ENCODE data around the gene CHRNA9. TPM values are rescaled to one million over a fixed set of nuclear protein-coding genes. Genes with fewer than 3 reads are reported as not detected.

CHRNA9 gene
- total RNA-seq, 1 donor from 2014 or later, result 10.1 TPM

DNA sequence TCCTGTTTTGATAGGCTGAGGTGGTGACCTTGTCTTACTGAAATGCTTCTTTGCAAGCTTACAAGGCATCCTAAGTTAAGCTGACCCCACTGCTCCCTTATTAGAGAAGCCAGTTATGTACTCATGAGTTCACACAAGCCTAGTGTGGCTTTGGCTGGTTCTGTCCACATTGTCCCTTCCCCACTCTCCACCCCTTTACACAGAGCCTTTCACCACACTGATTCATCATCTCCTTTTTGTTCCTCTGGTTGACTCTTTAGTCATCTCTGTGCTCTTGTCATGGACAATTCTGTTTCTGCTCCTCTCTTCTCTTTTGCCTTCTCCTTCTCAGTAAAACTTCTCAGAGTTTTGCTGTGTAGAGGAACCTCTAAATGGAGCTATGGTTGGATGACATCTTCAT, 4.9 kb downstream of the CHRNA9 start:
- no peak for DNase-seq (ENCODE audit: low spot score)

DNA sequence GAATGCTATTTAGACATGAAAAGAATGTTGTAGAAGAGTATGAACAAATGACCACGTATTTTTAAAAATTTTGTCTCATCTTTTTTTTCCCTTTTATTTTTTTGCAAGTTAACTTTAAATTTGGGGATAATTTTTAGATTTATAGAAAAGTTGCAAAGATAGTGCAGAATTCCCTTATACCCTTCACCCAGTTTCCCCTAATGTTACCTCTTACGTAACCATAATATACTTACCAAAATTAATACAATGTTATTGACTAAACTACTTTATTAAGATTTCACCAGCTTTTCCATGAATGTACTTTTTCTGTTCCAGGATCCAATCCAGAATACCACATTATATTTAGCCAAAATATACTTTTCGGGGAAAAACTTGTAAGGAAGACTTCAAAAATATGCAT, 12.3 kb downstream of the CHRNA9 start:
- DNase-seq (ENCODE audit: low spot score), result no peak

DNA sequence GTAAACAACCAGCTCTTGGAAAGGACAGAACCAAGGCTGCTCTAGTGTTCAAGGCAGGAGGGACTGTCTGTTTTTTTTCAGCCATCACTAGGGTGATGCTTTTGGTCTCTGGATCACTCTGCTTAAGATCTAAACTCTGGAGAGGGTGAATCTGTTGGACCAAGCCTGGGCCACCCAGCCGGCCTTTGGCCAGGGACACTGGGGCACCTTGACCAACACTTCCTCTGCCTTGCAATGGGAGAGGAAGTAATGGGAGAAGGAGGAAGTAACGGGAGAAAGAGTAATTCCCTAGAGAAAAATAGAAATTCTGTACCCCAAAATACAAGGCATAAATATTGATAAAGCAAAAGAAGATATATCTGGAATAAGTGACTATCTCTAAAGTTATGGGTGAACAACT, 12.9 kb downstream of the CHRNA9 start:
- DNase-seq (ENCODE audit: low spot score), result no peak

DNA sequence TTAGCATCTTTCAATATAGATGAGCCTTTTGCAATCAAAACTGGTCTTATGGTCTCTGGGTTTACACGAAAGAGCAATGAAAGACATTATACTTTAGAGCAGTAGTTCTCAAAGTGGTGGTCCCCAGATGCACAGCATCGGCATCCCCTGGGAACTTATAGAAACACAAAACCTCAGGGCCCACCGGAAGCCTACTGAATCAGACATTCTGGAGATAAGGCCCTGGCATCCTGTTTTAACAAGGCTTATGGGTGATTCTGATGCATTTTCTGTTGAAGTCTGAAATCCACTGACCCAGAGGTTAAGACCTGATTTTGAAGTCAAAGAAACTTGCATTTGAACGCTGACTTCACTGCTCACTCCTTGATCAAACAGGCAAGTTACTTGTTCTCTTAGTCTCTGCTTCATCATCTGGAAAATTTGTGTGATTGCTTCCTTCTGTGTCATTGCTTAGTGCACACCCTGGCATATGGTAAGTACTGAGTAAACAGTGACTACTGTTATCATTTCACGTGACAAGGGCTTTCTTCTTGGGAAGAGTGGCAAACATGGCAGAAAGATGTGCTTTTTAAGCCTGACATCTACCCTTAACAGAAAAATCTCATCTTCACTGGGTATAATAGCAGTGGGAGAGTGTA, 14.5 kb downstream of the CHRNA9 start:
- DNase-seq (ENCODE audit: low spot score), result peak; percentile 22

DNA sequence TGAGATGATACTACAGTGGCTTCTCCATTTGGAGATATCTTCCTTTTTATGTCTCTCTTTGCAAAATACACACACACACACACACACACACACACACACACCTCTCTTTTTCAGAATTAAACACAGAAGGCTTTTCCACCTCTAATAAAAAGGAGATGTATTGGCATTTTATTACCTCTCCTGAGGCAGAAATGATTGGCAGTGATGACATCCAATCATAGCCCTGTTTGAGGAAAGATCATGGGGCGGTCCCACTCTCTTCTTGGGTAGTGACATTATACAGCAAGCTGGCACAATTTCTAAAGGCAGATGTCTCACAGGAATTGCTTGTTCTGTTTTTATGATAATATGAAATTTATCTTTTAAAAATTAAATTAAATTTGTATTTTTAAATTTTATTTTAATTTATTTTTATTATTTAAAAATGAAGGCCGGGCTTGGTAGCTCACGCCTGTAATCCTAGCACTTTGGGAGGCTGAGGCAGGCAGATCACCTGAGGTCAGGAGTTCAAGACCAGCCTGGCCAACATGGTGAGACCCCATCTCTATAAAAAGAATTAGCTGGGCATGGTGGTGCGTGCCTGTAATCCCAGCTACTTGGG, 15.6 kb downstream of the CHRNA9 start:
- DNase-seq (ENCODE audit: low spot score), result no peak

DNA sequence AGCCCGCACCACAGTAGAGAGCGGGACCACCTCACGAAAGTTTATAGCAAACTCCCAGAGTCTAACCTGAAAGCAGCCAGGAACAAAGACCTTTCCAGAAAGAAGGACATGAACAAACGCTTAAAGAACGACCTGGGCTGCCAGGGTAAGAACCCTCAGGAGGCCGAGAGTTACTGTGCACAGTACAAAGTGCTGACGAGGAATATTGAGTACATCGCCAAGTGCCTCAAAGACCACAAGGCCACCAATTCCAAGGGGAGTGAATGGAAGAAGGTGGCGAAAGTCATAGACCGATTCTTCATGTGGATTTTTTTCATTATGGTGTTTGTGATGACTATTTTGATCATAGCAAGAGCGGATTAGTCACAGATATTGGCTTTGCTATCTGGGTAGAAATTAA, 19.0 kb downstream of the CHRNA9 start:
- no peak for DNase-seq (ENCODE audit: low spot score)

DNA sequence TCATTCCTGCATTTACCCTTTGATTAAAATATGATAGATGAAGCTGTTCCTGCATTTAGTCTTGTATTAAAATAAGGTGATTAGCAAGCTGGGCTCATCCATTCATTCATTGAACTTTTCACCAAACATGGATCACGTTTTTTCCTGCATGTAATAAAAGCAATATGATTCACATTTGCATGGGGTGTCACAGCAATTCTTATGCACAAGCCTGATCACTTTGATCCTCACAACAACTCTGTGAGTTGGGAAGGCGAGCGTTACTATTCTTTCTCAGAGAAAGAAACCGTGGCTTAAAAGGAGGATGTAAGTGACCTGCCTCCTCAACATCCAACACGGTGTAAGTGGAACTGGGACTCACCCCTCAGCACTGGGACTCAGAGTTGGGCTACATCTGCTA, 20.0 kb downstream of the CHRNA9 start:
- DNase-seq (ENCODE audit: low spot score), result no peak

DNA sequence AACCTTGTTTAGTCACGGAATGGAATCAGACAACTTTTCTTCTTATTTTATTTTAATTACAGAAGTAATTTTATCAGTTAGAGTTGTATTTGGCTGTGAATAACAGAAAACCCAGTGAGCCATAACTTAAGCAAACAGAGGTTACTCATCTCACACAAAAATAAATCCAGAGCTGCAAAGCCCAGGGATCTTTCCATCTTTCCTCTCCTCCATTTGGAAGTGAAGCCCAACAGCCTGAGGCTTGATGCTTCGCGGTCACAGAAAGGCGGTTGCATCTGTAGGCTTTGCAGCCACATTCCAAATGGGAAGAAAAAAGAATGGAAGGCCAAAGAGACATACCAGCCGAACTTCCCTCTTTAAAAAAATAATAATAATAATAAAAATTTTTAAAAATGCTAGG, 22.6 kb downstream of the CHRNA9 start:
- DNase-seq (ENCODE audit: low spot score), result no peak

DNA sequence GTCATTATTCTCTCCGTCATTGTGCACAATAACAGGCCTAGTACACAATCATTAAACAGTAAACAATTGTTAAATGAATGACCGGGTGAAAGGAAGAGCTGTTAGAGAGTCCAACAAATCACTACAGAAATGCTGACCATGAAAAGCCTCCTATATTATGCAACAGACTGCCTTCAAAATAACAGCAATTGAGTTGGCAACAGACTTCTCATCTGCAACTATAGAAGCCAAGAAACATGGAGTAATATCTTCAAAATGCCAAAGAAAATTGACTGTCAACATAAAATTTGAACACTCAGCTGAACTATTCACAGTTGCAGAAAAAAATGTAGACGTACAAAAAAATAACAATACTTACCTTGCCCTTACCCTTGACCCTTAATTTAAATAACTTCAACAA, 26.2 kb downstream of the CHRNA9 start:
- DNase-seq (ENCODE audit: low spot score), result no peak

DNA sequence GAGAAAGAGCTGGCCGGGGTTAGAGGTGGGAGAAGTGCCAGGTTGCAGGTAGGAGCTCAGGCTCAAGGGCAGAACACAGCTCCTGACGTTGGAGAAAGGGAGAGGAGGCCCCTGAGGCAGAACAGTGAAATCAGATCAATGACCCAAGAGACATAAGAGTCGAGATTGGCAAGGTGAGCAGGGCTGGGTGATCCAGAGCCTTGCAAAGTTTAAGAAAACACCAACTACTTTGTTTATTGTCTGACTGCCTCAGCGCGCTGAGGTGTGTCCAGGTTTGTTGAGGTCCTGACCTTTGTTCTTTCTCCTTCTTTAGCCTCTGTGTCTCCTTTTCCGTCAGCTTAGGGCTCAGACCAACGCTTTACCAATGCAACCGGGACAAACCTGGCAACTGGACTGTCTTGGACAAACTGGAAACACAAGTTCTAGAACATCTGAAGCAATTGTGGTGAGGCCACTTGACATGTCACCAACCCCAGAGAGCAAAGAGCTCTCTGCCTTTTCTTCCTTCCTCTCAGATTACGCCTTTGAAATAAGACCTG, 28.3 kb downstream of the CHRNA9 start:
- no peak for DNase-seq (ENCODE audit: low spot score)

DNA sequence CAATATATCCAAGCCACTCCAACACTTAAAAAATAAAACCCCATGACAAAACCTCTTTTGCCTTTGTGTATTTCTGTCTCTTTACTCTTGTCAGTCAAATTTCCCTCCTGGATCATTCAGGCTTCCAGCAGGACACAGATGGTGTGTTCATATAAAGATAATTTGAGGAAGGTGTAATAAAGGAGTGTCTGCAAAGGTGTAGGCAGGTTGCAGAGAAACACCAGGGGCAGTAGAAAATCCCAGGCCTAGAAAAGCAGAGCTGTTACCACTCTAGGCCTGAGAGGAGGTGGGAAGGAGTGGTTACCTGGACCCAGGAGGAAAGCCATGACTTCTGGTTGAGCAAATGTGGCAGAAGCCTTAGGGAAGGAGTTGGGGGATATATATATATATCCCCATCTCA, 28.8 kb downstream of the CHRNA9 start:
- no peak for DNase-seq (ENCODE audit: low spot score)

DNA sequence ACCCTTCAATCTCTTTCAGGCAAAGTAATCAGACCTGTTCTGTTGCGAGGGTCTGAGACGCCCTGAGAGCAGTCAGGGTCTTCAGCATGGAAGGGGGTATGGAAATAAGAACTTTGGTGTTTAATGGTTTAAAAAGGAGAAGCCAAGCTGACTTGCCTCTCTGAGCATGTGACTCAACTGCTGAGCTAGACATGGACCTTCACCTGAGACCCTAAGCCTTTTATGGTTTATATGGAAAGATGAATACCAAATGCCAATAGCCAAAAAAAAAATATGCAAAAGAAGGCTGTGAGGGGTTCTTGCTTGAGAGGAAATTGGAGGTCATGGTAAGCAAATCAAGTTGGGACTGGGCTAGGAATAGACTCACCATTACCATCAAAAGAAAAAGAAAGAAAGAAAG, 30.6 kb downstream of the CHRNA9 start:
- no peak for DNase-seq (ENCODE audit: low spot score)

DNA sequence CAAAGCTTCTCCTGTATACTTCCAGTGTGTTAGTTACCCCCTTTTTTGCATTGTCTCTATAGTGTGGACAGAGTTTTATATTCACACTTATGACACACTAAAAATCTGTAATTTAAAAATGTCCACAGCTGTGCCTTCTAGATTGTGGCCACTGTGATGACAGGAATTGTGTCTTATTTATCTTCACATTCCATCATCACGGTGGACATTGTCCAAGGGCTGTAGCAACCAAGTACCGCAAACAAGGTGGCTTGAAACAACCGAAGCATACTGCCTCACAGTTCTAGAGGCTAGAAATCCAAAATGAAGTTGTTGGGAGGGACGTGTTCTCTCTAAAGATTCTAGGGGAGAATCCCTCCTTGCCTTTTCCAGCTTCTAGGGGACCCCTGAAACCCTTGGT, 32.3 kb downstream of the CHRNA9 start:
- no peak for DNase-seq (ENCODE audit: low spot score)

DNA sequence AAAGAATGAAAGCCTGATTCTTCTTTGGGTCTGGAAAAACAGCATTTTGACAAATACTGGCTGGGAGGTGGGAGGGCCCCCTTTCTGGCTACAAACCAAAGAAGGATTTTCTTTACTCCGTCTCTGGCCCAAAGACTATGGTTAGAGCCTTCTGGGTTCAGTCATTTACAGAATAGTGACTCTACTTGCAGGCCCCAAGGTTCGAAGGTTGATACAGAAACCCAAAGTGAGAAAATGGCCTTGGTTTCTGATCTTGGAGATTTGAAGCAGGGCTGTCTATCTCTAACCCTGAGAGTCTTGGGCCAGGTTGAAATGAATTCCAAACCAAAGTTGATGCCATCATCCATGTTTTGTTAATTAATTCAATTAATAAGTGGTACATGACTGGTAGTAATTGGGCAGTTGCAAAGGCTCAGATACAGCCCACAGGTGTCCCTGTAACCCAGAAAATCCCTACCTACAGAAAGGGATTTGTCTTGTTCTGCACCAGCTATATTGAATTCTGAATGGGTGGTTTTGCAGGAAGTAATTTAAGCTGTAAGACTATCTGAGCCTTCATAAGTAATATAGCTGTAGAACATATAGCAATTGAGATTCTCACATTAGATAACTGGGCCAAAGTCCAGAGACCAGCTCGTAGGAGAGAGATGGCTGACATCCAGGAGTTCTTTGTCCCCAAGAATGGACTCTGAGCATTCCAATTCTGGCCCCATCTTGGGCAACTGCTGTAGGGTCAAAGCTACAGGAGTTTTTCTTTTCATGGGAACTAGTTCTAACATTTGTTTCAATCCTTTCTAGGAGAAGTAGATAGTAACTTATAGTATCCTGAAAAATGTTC, 34.5 kb downstream of the CHRNA9 start:
- no peak for DNase-seq (ENCODE audit: low spot score)

DNA sequence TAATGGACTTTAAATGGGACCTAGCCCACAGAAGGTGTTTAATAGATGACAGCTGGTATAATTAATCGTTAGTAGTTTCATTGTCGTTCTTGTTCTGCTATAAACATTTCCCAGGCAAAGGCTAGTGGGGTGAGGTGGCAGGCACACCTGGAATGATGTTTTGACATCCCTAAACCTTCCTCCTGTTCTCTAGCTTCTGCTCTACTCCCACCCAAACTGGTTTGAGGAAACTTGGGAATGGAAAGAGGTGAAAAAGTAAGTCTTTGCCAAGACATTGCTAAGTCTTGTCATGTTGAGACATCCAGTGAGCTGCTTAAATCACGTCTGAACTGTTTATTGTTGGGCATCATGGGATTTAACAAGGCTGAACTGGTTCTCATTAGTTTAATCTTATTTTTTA, 37.5 kb downstream of the CHRNA9 start:
- no peak for DNase-seq (ENCODE audit: low spot score)

DNA sequence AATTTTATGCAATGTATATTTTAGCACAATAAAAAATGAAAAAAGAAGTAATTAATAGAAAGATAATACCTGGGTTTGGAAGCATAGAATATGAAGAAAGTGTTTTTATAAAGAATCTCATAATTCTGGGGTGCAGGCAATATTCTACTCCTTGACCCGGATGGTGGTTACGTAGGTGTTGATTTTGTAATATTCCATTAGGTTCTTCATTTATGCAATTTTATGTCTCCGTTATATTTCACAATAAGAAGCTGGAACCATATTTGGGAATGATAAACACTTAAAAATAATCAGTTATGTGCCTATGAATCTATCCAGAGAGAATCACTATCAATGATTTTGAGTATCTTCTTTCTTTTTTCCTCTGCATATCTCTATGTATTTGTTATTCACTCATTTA, 38.5 kb downstream of the CHRNA9 start:
- no peak for DNase-seq (ENCODE audit: low spot score)

DNA sequence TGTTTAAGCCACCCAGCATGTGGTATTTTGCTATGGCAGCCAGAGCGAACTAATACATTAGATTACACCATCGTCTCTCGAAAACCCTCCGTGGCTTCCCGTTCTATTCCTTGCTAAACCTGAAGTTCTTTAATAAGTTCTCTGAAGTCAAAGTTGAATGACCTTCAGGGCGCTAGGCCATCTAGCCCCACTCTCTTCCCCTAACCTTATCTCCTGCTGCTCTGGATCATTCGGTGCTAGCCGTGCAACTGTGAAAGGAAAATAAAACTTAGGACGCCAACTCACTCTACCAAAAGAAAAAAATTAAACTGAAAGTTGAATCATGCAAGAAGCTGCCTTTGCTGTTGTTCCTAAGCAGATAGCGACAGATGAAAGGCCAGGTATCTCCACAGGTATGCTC, 40.0 kb downstream of the CHRNA9 start:
- no peak for DNase-seq (ENCODE audit: low spot score)

DNA sequence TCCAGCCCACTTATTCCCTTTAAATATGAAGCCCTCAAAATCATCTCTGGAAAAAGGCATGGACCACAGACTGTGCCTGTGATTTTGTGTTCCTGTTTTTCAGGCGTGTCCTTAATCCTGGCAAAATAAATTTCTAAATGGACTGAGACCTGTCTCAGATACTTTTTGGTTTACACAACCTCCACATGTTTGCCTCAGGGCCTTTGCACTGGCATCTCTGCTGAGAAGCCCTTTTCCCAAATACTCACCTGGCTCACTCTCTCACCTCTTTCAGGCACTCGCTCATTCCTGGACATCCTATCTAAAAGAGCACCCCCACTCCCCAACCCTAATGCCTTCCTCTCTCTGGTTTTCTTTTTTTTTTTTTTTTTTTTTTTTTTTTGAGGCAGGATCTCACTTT, 40.5 kb downstream of the CHRNA9 start:
- DNase-seq (ENCODE audit: low spot score), result no peak

DNA sequence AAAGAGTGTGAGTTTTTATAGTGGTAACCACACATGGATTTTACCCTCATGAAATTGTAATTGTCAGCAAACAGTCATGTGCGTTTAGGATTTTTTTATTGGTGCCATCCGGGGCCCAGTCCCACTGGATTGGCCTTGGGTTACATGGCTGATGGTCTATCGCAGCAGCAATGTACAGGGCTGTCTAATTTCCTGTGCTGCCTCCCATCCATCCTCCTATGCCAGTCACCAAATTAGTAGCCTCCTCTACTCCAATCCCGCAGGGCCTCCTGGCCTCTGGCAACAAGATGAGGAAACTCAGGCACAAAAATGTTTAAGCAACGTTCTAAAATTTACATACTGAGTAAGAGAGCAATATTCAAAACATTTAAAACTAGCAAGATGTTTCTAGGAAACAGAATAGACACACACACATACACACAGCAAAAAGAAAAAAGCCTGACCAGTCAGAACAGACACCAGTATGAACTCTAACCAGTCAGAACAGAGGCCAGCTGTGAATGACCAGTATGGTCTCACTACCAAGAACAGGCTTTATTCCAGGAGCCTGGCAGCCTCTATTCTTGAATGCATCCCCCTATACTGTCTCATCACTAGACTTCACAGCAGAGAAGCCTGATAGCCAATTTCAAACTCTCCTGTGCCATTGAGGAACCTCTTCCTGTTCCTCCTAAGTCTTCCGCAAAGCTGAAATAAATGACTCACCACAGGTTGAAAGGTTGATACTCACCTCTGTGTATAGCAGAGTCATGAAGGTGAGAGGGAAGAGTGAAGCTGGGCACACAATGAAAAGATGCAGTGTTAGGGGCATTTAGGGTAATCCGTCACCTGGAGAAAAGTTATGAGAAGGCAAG, 42.6 kb downstream of the CHRNA9 start:
- no peak for DNase-seq (ENCODE audit: low spot score)

DNA sequence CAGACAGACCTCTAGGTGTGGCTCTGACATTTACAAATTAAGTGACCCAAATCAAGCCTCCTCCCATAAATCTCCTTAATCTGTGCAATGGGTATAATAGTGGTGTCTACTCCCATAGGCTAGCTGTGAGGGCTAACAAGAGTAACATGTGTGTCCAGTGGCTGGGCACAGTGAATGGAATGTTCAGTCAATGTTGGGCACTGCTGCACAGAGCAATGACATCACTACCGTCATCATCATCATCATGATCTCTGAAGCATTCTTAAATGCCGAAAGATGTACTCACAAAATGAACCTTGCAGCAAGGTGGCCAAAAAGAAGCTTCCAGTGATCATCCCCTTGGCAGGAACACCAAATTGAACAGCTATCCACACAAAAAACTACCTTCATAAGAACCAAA, 43.5 kb downstream of the CHRNA9 start:
- no peak for DNase-seq (ENCODE audit: low spot score)

DNA sequence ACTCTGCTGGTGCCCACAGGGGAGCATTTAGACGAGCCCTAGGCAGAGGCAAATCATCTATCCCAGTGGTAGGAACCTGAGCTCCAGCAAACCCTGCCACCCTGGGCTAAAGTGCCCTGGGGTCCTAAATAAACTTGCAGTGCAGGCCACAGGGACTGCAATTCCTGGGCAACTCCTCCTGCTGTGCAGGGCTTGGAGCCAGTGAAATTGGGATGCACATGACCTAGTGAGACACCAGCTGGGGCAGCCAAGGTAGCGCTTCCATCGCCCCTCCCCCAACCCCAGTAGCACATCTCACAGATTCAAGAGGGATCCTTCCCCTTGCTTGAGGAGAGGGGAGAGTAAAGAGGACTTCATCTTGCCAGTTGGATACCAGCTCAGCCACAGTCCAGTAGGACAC, 44.1 kb downstream of the CHRNA9 start:
- no peak for DNase-seq (ENCODE audit: low spot score)

DNA sequence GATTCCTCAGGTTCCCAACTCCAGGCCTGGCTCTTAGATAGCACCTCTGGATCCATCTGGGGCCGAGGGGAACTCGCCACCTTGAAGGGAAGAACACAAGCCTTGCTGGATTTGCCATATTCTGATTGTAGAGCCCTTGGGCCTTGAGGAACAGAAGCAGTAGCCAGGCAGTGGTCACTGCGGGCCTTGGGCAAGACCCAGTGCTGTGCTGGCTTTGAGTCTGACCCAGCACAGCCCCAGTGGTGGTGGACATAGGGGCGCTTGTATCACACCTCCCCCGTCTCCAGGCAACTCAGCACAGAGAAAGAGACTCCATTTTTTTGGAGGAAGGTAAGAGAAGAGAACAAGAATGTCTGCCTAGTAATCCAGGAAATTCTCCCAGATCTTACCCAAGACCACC, 45.5 kb downstream of the CHRNA9 start:
- no peak for DNase-seq (ENCODE audit: low spot score)
